GM18951 (cell line): Measurements from ENCODE around the gene TTC7B.

Experiments used
- POLR2A ChIP-seq: IDR thresholded peaks from 4 replicates; pipeline ENCODE4 v1.6.1; 2011; ENCODE audit warnings: mild to moderate bottlenecking; ENCODE audit not compliant: insufficient read length, insufficient read depth; ENCODE audit errors: extremely low read depth
- in situ Hi-C: fragments of 300-500 bp; cut with MboI; formaldehyde crosslinking; loops from one replicate; pipeline ENCODE4 v1.12.0; 2022; ENCODE audit warnings: low sequenced_read_pairs, mixed read lengths, inconsistent platforms; ENCODE audit not compliant: unreplicated experiment

The TTC7B gene

GRCh38 chr14:90767899-90768298, 48.3 kb downstream of the TTC7B start:
- no peak for TF ChIP-seq POLR2A
- in situ Hi-C loops = no loop called here

DNA sequence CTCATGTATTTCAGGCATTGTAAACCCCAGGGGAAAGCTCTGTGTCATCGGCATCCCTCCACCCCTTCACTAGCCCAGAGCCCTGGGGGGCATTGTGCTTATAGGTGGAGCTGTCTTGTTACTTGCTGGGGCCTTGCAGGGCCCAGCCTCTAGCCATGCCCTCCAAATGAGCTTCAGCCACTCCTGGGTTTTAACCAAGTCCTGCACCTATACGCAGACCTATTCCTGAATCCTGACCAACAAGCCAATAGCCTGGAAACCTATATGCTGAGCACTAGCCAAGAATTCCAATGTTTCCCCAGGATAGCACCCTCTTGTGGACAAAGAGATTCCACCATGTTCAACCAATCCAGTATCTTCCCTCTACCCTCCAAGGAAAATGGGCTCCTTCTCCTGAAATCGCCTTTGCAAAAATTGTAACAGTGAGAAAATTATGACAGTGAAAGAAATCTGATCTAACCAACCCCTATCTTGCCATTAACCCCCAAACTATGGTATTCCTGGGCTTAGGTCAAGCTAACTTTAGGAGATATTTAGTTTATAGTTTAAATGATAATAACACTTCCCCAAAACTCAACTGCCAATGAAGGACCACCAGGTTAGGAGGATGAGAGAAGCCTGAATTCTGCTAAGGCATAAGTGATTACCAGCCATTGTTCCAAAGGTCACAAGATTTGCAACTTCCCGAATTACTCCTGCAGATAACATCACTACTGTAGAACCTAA, 55.5 kb downstream of the TTC7B start:
- TF ChIP-seq POLR2A = no peak
- in situ Hi-C loops = no loop called here

DNA sequence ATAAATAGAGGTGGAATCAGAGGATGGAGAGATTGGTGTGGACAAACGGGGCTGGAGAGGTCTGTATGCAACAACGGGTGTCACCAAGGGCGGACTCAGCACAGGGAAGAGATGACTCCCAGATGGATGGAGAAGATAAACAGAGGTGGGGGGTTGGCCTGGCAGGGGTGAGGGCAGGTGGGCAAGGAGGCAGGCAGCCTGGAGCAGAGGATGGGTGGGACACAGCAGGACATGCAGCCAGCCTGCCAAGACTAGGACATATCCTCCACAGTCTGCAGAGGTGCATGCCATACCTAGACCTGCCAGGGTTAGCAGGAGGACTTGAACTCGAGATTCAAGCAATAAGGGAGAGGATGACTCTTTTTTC, 56.2 kb downstream of the TTC7B start:
- in situ Hi-C loops = no loop called here
- TF ChIP-seq POLR2A = no peak

DNA sequence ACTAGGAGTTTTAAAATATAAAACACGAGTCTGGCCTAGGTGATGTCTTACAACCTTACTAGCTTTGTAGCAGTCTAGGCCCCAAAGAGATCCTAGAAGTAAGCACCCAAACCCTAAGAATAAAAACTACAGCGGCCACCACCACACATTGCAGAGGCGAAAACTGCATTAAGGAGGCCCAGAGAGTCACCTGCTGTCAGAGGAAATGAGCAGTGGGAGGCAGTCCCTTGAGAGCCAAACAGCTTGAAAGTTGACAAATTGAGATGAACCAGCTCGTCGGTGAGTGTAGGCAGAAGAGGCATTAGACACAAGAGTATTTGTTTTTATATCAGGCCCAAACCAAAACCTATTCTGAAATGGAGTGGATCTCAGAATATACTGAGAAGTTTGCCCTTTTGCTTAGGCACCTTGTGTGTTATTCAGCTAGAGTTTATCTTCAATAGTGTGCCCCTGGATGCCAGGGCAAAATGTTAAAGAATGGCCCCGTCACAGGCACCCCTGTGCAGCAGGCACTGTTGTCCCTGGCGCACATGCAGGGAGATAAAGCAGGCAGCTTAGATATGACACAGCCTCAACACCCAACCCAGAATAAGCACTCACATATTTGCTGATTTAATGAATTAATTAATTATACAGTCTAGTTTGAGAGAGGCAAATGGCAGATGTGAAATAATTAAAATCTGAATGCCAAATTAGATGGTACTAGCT, 56.7 kb downstream of the TTC7B start:
- no peak for TF ChIP-seq POLR2A
- in situ Hi-C loops = no loop called here

DNA sequence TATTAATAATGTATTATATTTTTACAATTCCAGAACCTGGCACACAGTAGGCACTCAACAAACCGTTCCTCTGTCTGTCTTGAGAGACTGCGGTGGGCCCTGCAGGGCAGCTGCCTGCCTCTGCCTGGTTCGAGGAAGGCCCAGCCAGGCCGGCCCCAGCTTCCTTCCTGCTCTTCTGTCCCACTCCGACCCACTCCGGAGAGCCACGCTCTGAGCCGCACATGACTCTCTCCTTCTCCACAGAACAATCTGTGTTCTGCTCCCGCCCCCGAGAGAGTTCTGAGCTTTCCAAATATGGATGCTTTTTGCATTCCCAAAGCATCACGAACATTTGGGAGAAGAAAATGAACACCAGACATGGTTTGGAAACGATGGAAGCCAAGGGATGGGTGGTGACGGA, 57.3 kb downstream of the TTC7B start:
- in situ Hi-C loops = no loop called here

DNA sequence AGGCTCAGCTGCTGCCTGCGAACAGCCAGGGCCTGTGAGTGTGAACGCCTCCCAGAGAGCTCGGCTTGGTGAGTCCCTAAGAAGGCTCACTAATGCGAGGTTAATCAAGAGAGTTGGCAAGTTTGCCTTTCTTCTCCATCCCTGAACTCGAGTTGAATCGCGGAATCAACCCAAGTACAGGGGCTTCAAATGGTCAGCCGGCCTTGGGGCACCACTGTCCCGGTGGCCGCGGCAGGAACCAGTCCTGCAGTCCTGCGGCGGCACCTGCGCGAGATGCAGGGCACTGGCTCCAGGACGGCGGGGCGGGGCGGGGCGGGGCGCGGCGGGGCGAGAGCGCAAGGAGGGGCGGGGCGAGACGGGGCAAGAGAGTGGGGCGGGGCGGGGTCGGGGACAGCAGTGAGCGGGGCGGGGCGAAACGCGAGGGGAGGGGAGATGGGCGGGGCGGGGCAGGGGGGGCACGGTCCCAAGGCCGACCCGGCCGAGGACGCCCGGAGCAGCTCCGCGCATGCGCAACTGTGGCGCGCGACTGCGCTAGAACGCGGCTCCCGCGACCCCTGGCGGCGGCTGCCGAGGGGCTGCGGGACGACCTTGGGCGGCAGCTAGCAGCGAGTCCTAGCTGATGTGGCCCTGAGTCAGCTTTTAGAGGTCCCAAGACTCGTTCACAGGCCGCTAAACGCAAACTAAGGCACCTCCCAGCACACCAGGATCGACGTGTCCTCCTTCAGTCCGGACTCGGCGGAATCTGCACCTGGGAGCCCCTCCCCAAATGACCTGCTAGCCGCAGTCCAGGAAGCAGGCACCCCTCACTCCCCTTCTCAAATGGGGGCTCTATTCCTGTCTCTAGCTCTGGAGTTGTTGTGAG, 58.0 kb downstream of the TTC7B start:
- in situ Hi-C loops = no loop called here

More for the DNA sequence above, 57.3 kb downstream of the TTC7B start:
- TF ChIP-seq POLR2A = no peak

GRCh38 chr14:90757452-90757851, 58.8 kb downstream of the TTC7B start:
- TF ChIP-seq POLR2A = no peak
- in situ Hi-C loops = no loop called here

More for the DNA sequence above, 58.0 kb downstream of the TTC7B start:
- TF ChIP-seq POLR2A = peak; percentile 66

GRCh38 chr14:90756755-90757345, 59.4 kb downstream of the TTC7B start:
- in situ Hi-C loops = no loop called here
- TF ChIP-seq POLR2A = no peak

- no peak for TF ChIP-seq POLR2A
- in situ Hi-C loops = no loop called here
These were observed 60.4 kb downstream of the TTC7B start for GRCh38 chr14:90755661-90756304.

GRCh38 chr14:90753456-90754005, 62.7 kb downstream of the TTC7B start:
- in situ Hi-C loops = no loop called here
- no peak for TF ChIP-seq POLR2A

GRCh38 chr14:90750701-90751100, 65.5 kb downstream of the TTC7B start:
- TF ChIP-seq POLR2A = no peak
- in situ Hi-C loops = no loop called here

DNA sequence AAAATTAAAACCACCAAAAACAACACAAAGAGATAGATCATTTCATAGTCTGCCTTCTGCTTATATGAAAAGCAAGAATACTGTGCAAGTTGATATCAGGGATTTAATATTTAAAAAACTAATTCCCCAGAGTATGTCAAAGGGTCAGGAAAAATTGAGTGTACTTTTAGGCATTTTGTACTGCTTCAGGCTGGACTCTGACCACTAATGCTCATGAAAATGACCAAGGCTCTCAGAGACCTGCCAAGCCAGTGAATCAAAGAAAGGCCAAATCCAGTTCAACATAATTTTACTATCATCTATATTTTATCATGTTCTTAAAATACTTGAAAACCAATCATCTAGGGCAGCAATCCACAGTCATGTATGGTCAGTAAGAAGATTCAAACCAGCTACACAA, 66.0 kb downstream of the TTC7B start:
- in situ Hi-C loops = no loop called here
- TF ChIP-seq POLR2A = no peak
